Measurements from ENCODE around the gene MLPH.

Gene MLPH

GRCh38 chr2:237569041-237569440 lies 82.0 kb downstream of the MLPH start:
- ChIA-PET POLR2A (ENCODE audit: low non-redundant PET) (no interaction called here), CTCF (no interaction called here)
- DNase-seq (ENCODE audit: low spot score) = no peak
- H3K27ac ChIP-seq = no peak overlapping the region
- TF ChIP-seq, protein P1, sequence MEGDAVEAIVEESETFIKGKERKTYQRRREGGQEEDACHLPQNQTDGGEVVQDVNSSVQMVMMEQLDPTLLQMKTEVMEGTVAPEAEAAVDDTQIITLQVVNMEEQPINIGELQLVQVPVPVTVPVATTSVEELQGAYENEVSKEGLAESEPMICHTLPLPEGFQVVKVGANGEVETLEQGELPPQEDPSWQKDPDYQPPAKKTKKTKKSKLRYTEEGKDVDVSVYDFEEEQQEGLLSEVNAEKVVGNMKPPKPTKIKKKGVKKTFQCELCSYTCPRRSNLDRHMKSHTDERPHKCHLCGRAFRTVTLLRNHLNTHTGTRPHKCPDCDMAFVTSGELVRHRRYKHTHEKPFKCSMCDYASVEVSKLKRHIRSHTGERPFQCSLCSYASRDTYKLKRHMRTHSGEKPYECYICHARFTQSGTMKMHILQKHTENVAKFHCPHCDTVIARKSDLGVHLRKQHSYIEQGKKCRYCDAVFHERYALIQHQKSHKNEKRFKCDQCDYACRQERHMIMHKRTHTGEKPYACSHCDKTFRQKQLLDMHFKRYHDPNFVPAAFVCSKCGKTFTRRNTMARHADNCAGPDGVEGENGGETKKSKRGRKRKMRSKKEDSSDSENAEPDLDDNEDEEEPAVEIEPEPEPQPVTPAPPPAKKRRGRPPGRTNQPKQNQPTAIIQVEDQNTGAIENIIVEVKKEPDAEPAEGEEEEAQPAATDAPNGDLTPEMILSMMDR (conservative IDR thresholded peaks at IDR 0.05; ENCODE audit: low read depth) = no peak

- no peak overlapping the region; the same call in 1 of the 2 replicates for H3K27ac ChIP-seq
- TF ChIP-seq, protein P1 (conservative IDR thresholded peaks at IDR 0.05; ENCODE audit: low read depth) = no peak
- no peak for DNase-seq (ENCODE audit: low spot score)
- CTCF ChIA-PET = interaction anchor here (1.0 kb wide), 1 partner anchor 57 kb away, joined by 3 read pairs; no protein-coding TSS in a partner anchor
- POLR2A ChIA-PET (ENCODE audit: low non-redundant PET) = no interaction called here
Observed at GRCh38 chr2:237569896-237570295, 82.8 kb downstream of the MLPH start.

DNA sequence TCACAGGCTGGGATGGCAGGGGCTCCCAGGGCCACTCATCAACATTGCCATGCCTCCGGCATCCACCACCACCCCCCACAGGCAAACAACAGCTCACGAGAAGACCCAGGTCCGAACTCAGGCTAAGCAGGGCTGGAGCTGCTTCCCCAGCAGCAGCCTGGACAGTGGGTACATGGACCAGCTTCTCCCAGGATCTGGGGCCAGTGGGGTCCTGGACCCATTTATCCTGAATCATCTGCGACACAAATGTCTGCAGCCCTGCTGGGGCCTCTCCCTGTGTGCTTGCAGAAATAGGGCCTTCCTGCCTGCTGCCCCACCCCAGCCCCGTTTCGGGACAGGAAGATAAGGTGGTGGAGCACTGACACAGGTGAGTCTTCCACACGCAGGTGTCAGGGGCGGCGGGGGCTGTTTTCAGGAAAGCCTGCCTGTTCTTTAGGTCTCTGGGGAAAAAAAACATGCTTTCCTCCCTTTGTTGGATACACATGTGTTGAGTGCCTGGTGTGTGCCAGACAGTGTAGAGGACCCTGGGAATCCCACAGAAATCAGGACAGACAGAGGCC lies 83.8 kb downstream of the MLPH start:
- DNase-seq (ENCODE audit: low spot score) = no peak
- ChIA-PET CTCF (interaction anchor here (0.6 to 6.4 kb wide), 12 partner anchors 11 to 485 kb away, joined by 3 to 112 read pairs (median 6); partner anchors contain the start of gene COPS8), POLR2A (ENCODE audit: low non-redundant PET) (no interaction called here)
- TF ChIP-seq, protein P1 (conservative IDR thresholded peaks at IDR 0.05; ENCODE audit: low read depth) = no peak
- H3K27ac ChIP-seq = peak overlapping the region; percentile 96; the same call in 1 of the 2 replicates

GRCh38 chr2:237571551-237571950 lies 84.5 kb downstream of the MLPH start:
- CTCF ChIA-PET = interaction anchor here (0.5 to 6.4 kb wide), 34 partner anchors 9 to 486 kb away, joined by 3 to 112 read pairs (median 5); partner anchors contain the start of gene COPS8
- H3K27ac ChIP-seq = peak overlapping the region; percentile 96
- TF ChIP-seq, protein P1 (conservative IDR thresholded peaks at IDR 0.05; ENCODE audit: low read depth) = no peak
- POLR2A ChIA-PET (ENCODE audit: low non-redundant PET) = no interaction called here
- DNase-seq (ENCODE audit: low spot score) = no peak

- TF ChIP-seq, protein P1 (conservative IDR thresholded peaks at IDR 0.05; ENCODE audit: low read depth) = peak; percentile 95
- H3K27ac ChIP-seq = peak overlapping the region; percentile 96
- peak; percentile 90 for DNase-seq (ENCODE audit: low spot score)
- CTCF ChIA-PET = interaction anchor here (0.5 to 6.4 kb wide), 40 partner anchors 9 to 519 kb away, joined by 3 to 112 read pairs (median 4); partner anchors contain the start of gene COPS8
- POLR2A ChIA-PET (ENCODE audit: low non-redundant PET) = no interaction called here
Observed at GRCh38 chr2:237572021-237572741, 85.1 kb downstream of the MLPH start.

DNA sequence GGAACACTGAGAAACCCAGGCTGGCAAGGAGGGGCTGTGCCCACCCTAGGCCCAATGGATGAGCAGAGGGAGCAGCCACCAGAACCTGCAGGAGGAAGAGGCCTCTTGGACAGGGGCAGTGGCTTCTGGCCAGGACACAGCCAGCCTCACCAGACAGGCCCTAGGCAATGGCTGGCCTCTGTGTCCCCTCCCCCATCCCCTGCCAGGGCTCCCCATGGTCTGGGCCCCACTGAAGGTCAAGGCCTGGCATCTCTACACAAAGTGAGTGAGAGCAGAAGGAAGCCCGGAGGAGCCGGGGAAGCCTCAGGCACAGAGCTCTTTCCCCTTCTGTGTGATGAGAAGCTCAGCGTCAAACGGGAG lies 85.7 kb downstream of the MLPH start:
- POLR2A ChIA-PET (ENCODE audit: low non-redundant PET) = no interaction called here
- TF ChIP-seq, protein P1 (conservative IDR thresholded peaks at IDR 0.05; ENCODE audit: low read depth) = no peak
- CTCF ChIA-PET = interaction anchor here (0.6 to 6.4 kb wide), 16 partner anchors 9 to 480 kb away, joined by 3 to 112 read pairs (median 9); no protein-coding TSS in a partner anchor
- peak overlapping the region; percentile 96 for H3K27ac ChIP-seq
- DNase-seq (ENCODE audit: low spot score) = no peak

Measured in RWPE1 (cell line).